Measurements from ENCODE around the gene SYMPK. TPM values are rescaled to one million over a fixed set of nuclear protein-coding genes. Genes with fewer than 3 reads are reported as not detected.
"Not testable (repeated sequence)": the region's sequence is repeated elsewhere in the genome, so short reads cannot be mapped to it uniquely, and the experiment has no call there.

SYMPK gene
- total RNA-seq, 1 donor = 42.0 TPM

- H3K27ac ChIP-seq (ENCODE audit: low read depth, low read length) = no peak overlapping the region
- peaks cover 12% of the 10 kb centered on the region for H4K20me1 ChIP-seq (ENCODE audit: insufficient read depth, low read length)
- DNase-seq (ENCODE audit: insufficient read length, low spot score, missing footprints) = peak; percentile 6
- H3K79me2 ChIP-seq (ENCODE audit: insufficient read depth, low read length) = peaks cover 10% of the 10 kb centered on the region
- no peaks in the 10 kb centered on the region for H3K9me3 ChIP-seq (ENCODE audit: low read depth, low read length)
- no peak overlapping the region for H2AFZ ChIP-seq (ENCODE audit: low read length)
- TF ChIP-seq, protein P1, sequence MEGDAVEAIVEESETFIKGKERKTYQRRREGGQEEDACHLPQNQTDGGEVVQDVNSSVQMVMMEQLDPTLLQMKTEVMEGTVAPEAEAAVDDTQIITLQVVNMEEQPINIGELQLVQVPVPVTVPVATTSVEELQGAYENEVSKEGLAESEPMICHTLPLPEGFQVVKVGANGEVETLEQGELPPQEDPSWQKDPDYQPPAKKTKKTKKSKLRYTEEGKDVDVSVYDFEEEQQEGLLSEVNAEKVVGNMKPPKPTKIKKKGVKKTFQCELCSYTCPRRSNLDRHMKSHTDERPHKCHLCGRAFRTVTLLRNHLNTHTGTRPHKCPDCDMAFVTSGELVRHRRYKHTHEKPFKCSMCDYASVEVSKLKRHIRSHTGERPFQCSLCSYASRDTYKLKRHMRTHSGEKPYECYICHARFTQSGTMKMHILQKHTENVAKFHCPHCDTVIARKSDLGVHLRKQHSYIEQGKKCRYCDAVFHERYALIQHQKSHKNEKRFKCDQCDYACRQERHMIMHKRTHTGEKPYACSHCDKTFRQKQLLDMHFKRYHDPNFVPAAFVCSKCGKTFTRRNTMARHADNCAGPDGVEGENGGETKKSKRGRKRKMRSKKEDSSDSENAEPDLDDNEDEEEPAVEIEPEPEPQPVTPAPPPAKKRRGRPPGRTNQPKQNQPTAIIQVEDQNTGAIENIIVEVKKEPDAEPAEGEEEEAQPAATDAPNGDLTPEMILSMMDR (IDR thresholded peaks at IDR 0.05; ENCODE audit: extremely low read depth, low read depth, low read length) = no peak
- peaks cover 5% of the 10 kb centered on the region for H3K4me1 ChIP-seq (ENCODE audit: insufficient read depth, low read length)
- peaks cover 15% of the 10 kb centered on the region for H3K36me3 ChIP-seq (ENCODE audit: insufficient read depth, low read length)
- H3K27me3 ChIP-seq (ENCODE audit: insufficient read depth, low read length) = no peaks in the 10 kb centered on the region
- H3K4me3 ChIP-seq (ENCODE audit: insufficient read depth, low read length) = no peak overlapping the region
- no peak overlapping the region for H3K4me2 ChIP-seq (ENCODE audit: insufficient read depth, low read length)
These were observed 34.4 kb upstream of the SYMPK start for GRCh38 chr19:45897261-45897812.

GRCh38 chr19:45895983-45896599 lies 33.1 kb upstream of the SYMPK start:
- not testable (repeated sequence) for H3K27me3 ChIP-seq (ENCODE audit: insufficient read depth, low read length); H3K4me1 ChIP-seq (ENCODE audit: insufficient read depth, low read length); H2AFZ ChIP-seq (ENCODE audit: low read length)

DNA sequence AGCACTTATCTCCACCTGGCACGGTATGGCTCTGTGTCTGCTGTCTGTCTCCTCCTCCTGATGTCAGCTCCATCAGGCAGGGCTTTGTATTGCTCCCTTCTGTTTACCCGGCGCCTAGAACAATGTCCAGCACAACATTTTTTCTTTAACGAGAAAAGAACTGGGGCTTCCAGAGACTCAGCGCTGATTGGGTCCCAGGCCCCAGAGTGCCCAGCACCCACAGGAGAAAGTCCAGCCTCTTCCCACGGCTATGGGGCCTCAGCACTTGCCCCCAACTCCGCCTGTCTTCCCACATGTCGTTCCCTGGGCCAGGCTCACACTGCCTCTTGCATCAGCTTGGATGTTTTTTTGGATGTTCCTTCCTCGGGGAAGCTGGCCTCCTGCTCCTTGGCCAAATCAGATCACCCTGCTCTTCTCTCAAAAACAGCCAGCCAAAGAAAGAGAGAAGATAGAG lies 32.6 kb upstream of the SYMPK start:
- Histone ChIP-seq H3K4me2 (ENCODE audit: insufficient read depth, low read length) (no peak overlapping the region), H3K36me3 (ENCODE audit: insufficient read depth, low read length) (peaks cover 15% of the 10 kb centered on the region), H3K4me1 (ENCODE audit: insufficient read depth, low read length) (no peaks in the 10 kb centered on the region), H3K27ac (ENCODE audit: low read depth, low read length) (no peak overlapping the region), H2AFZ (ENCODE audit: low read length) (no peak overlapping the region), H3K79me2 (ENCODE audit: insufficient read depth, low read length) (peaks cover 2% of the 10 kb centered on the region), H4K20me1 (ENCODE audit: insufficient read depth, low read length) (peaks cover 7% of the 10 kb centered on the region), H3K27me3 (ENCODE audit: insufficient read depth, low read length) (no peaks in the 10 kb centered on the region), H3K9me3 (ENCODE audit: low read depth, low read length) (no peaks in the 10 kb centered on the region), H3K4me3 (ENCODE audit: insufficient read depth, low read length) (no peak overlapping the region)
- TF ChIP-seq, protein P1 (IDR thresholded peaks at IDR 0.05; ENCODE audit: extremely low read depth, low read depth, low read length) = no peak
- DNase-seq (ENCODE audit: insufficient read length, low spot score, missing footprints) = peak; percentile 29

More at GRCh38 chr19:45895983-45896599, 33.1 kb upstream of the SYMPK start:
- peaks cover 12% of the 10 kb centered on the region for H4K20me1 ChIP-seq (ENCODE audit: insufficient read depth, low read length)
- not testable (repeated sequence) for H3K79me2 ChIP-seq (ENCODE audit: insufficient read depth, low read length); H3K4me2 ChIP-seq (ENCODE audit: insufficient read depth, low read length); H3K9me3 ChIP-seq (ENCODE audit: low read depth, low read length); H3K27ac ChIP-seq (ENCODE audit: low read depth, low read length); H3K4me3 ChIP-seq (ENCODE audit: insufficient read depth, low read length)
- peaks cover 15% of the 10 kb centered on the region for H3K36me3 ChIP-seq (ENCODE audit: insufficient read depth, low read length)
- peak; percentile 51 for DNase-seq (ENCODE audit: insufficient read length, low spot score, missing footprints)

GRCh38 chr19:45890877-45891276 lies 27.9 kb upstream of the SYMPK start:
- Histone ChIP-seq H4K20me1 (ENCODE audit: insufficient read depth, low read length) (no peaks in the 10 kb centered on the region), H3K4me2 (ENCODE audit: insufficient read depth, low read length) (no peak overlapping the region), H3K36me3 (ENCODE audit: insufficient read depth, low read length) (peaks cover 3% of the 10 kb centered on the region), H3K79me2 (ENCODE audit: insufficient read depth, low read length) (no peaks in the 10 kb centered on the region), H3K4me1 (ENCODE audit: insufficient read depth, low read length) (peaks cover 8% of the 10 kb centered on the region), H3K27ac (ENCODE audit: low read depth, low read length) (no peak overlapping the region), H3K9me3 (ENCODE audit: low read depth, low read length) (no peaks in the 10 kb centered on the region), H3K4me3 (ENCODE audit: insufficient read depth, low read length) (no peak overlapping the region), H3K27me3 (ENCODE audit: insufficient read depth, low read length) (no peaks in the 10 kb centered on the region), H2AFZ (ENCODE audit: low read length) (no peak overlapping the region)
- peak; percentile 26 for DNase-seq (ENCODE audit: insufficient read length, low spot score, missing footprints)
- TF ChIP-seq, protein P1 (IDR thresholded peaks at IDR 0.05; ENCODE audit: extremely low read depth, low read depth, low read length) = no peak
